SK-N-MC (cell line): ENCODE data around the gene NCOA5.

Experiments
- EZH2 ChIP-seq: fragments of 200-600 bp; sonication (generic); IDR thresholded peaks from one replicate; pipeline ENCODE4 v1.6.1; 2017; ENCODE audit warnings: antibody characterized with exemption
- FOXP2 ChIP-seq: optimal IDR thresholded peaks from 2 replicates; pipeline ENCODE3; 2011; ENCODE audit warnings: mild to moderate bottlenecking, moderate library complexity; ENCODE audit not compliant: insufficient read depth; ENCODE audit errors: extremely low read length, control extremely low read depth
- POLR2AphosphoS5 ChIP-seq: IDR thresholded peaks from 2 replicates; pipeline ENCODE4 v1.6.1; 2012; ENCODE audit warnings: mild to moderate bottlenecking, low read depth, low read length, borderline replicate concordance

DNA sequence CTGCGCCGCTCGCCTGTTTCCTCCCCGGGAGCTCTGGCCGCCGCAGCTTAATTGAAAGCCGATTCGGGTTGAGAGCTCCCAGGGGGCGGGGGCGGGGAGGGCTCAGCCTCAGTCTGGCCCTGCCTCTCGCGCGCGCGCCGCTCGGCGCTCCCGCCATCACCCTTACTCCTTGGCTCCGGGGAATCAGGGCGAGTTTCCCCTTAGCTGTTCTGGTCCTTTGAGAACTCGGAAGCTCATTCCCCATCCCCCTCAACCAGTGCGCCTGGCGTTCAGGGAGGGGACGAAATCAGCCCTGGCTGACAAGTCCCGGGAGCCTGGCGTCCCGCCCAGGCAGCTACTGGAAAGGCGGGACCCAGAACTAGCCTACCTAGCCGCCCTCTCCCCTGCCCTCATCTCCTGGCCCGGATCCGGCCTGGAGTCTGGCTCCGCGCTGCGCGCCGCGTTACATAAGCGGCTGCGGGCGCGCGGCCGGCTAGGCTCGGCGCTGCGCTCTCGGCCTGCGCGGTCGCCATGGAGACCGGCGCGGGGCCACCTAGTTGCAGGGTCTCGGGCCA is 58.0 kb downstream of the NCOA5 start:
- no peak for TF ChIP-seq POLR2AphosphoS5
- no peak for TF ChIP-seq EZH2
- no peak for TF ChIP-seq FOXP2
